ENCODE results near the gene SIGLEC15. TPM values are rescaled to one million over a fixed set of nuclear protein-coding genes. Genes with fewer than 3 reads are reported as not detected.
A peak's percentile ranks its signal among the peaks of the same experiment; 100 is the strongest.

The SIGLEC15 gene
- total and polyA plus RNA-seq, 4 donors, result 0.17 to 0.42 (median 0.29) TPM

DNA sequence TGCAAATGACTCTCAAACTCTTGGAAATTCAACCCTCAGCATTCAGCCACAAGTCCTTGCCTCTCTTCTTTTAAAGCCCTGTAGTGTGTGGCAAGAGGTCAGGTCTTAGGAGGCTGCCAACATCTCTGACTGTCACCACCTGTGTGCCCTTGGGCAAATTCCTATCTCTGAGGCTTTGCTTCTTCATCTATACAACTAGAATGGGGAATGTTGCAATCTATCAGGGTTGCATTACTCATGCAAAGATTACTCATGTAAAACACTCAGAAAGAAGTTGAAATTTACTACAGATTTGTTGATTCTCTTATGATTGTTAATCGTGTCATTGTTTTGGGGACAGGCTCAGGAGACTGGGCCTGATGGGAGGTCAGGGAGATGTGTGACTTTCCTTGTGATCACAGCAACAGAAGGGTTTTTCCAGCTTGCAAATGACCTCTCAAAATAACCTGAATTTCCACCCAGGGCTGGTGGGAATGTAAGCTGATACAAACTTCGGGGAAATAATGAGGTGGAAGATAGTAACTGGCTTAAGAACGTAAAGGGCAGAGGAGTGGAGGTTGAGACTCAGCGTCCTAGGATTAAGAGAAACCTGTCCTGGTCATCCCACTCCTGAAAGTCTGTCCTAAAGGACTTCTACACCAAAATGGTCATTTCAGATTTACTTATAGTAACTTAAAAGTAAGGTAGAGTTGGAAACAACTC lies 32.1 kb upstream of the SIGLEC15 start:
- TF ChIP-seq NR2F2 (IDR thresholded peaks at IDR 0.05), result no peak
- TF ChIP-seq HNF4A (conservative IDR thresholded peaks at IDR 0.05), result peak in 1 of 2 donors; percentile 12
- Histone ChIP-seq H3K36me3 (ENCODE audit: control insufficient read depth in 4 of 4, insufficient read depth in 3 of 4, low read depth in 1 of 4, low read length in 3 of 4) (no peaks in the 10 kb centered on the region), H3K4me3 (ENCODE audit: low read depth in 1 of 3, low read length in 3 of 3) (no peak overlapping the region), H3K9me3 (ENCODE audit: control insufficient read depth in 4 of 4, low read length in 3 of 4) (no peaks in the 10 kb centered on the region), H3K9ac (ENCODE audit: low read depth in 1 of 2, low read length in 2 of 2) (no peak overlapping the region), H3K27me3 (ENCODE audit: control insufficient read depth in 4 of 4, insufficient read depth in 4 of 4, low read length in 3 of 4) (no peaks in the 10 kb centered on the region), H3K4me1 (ENCODE audit: control insufficient read depth in 4 of 4, insufficient read depth in 4 of 4, low read length in 3 of 4) (no peaks in the 10 kb centered on the region), H3K27ac (ENCODE audit: low read depth in 1 of 2, low read length in 2 of 2) (no peak overlapping the region)
- WGBS, result 87% methylated on average over 4 of the region's 4 CpGs
- no peak for DNase-seq (ENCODE audit: low spot score)

- Histone ChIP-seq H3K36me3 (ENCODE audit: control insufficient read depth in 4 of 4, insufficient read depth in 3 of 4, low read depth in 1 of 4, low read length in 3 of 4) (no peaks in the 10 kb centered on the region), H3K4me1 (ENCODE audit: control insufficient read depth in 4 of 4, insufficient read depth in 4 of 4, low read length in 3 of 4) (peaks cover 0 to 3% (median 0%) of the 10 kb centered on the region in 4 donors), H3K9ac (ENCODE audit: low read depth in 1 of 2, low read length in 2 of 2) (no peak overlapping the region), H3K27me3 (ENCODE audit: control insufficient read depth in 4 of 4, insufficient read depth in 4 of 4, low read length in 3 of 4) (no peaks in the 10 kb centered on the region), H3K4me3 (ENCODE audit: low read depth in 1 of 3, low read length in 3 of 3) (no peak overlapping the region), H3K27ac (ENCODE audit: low read depth in 1 of 2, low read length in 2 of 2) (no peak overlapping the region), H3K9me3 (ENCODE audit: control insufficient read depth in 4 of 4, low read length in 3 of 4) (peaks cover 0 to 1% (median under 1%) of the 10 kb centered on the region in 4 donors)
- DNase-seq (ENCODE audit: low spot score), result no peak
- TF ChIP-seq RXRA (IDR thresholded peaks at IDR 0.05) (no peak), NR2F2 (IDR thresholded peaks at IDR 0.05) (no peak), CTCF (IDR thresholded peaks at IDR 0.05; ENCODE audit: low read depth, low read length, missing input control) (no peak), TAF1 (conservative IDR thresholded peaks at IDR 0.05) (no peak), GABPA (IDR thresholded peaks at IDR 0.05 in 1 of 2, conservative IDR thresholded peaks at IDR 0.05 in 1 of 2) (no peak), RAD21 (IDR thresholded peaks at IDR 0.05) (no peak), YY1 (IDR thresholded peaks at IDR 0.05) (no peak), JUND (IDR thresholded peaks at IDR 0.05) (no peak), FOXA2 (IDR thresholded peaks at IDR 0.05) (no peak), MAX (IDR thresholded peaks at IDR 0.05) (no peak), HNF4A (conservative IDR thresholded peaks at IDR 0.05) (no peak), FOXA1 (IDR thresholded peaks at IDR 0.05) (no peak), HNF4G (IDR thresholded peaks at IDR 0.05) (no peak)
- TF ChIP-seq, protein P1, sequence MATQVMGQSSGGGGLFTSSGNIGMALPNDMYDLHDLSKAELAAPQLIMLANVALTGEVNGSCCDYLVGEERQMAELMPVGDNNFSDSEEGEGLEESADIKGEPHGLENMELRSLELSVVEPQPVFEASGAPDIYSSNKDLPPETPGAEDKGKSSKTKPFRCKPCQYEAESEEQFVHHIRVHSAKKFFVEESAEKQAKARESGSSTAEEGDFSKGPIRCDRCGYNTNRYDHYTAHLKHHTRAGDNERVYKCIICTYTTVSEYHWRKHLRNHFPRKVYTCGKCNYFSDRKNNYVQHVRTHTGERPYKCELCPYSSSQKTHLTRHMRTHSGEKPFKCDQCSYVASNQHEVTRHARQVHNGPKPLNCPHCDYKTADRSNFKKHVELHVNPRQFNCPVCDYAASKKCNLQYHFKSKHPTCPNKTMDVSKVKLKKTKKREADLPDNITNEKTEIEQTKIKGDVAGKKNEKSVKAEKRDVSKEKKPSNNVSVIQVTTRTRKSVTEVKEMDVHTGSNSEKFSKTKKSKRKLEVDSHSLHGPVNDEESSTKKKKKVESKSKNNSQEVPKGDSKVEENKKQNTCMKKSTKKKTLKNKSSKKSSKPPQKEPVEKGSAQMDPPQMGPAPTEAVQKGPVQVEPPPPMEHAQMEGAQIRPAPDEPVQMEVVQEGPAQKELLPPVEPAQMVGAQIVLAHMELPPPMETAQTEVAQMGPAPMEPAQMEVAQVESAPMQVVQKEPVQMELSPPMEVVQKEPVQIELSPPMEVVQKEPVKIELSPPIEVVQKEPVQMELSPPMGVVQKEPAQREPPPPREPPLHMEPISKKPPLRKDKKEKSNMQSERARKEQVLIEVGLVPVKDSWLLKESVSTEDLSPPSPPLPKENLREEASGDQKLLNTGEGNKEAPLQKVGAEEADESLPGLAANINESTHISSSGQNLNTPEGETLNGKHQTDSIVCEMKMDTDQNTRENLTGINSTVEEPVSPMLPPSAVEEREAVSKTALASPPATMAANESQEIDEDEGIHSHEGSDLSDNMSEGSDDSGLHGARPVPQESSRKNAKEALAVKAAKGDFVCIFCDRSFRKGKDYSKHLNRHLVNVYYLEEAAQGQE (IDR thresholded peaks at IDR 0.05), result no peak
- TF ChIP-seq, protein P2, sequence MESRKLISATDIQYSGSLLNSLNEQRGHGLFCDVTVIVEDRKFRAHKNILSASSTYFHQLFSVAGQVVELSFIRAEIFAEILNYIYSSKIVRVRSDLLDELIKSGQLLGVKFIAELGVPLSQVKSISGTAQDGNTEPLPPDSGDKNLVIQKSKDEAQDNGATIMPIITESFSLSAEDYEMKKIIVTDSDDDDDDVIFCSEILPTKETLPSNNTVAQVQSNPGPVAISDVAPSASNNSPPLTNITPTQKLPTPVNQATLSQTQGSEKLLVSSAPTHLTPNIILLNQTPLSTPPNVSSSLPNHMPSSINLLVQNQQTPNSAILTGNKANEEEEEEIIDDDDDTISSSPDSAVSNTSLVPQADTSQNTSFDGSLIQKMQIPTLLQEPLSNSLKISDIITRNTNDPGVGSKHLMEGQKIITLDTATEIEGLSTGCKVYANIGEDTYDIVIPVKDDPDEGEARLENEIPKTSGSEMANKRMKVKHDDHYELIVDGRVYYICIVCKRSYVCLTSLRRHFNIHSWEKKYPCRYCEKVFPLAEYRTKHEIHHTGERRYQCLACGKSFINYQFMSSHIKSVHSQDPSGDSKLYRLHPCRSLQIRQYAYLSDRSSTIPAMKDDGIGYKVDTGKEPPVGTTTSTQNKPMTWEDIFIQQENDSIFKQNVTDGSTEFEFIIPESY (IDR thresholded peaks at IDR 0.05), result no peak
- TF ChIP-seq, protein P3, sequence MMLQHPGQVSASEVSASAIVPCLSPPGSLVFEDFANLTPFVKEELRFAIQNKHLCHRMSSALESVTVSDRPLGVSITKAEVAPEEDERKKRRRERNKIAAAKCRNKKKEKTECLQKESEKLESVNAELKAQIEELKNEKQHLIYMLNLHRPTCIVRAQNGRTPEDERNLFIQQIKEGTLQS (IDR thresholded peaks at IDR 0.05), result no peak
- WGBS, result 100% methylated on average over 1 of the region's 1 CpG
Measured at GRCh38 chr18:45801416-45802004, 24.0 kb upstream of the SIGLEC15 start.

Measured in liver (tissue), 9 donors.